Transverse colon (tissue), 4 donors: ENCODE data around the gene BCL11A. TPM values are rescaled to one million over a fixed set of nuclear protein-coding genes. Genes with fewer than 3 reads are reported as not detected.

Experiments used
- DNase-seq: peaks from one replicate; pipeline ENCODE4 v3.0.0-alpha.2; 2019
- H3K27ac ChIP-seq, 4 donors: fragments of 200-600 bp; sonication (generic); 2 replicates each; pipeline ENCODE4 v1.5.1; 2016 to 2018; ENCODE audit warnings: inconsistent platforms in 4 of 4
- H3K27me3 ChIP-seq: fragments of 200-600 bp; sonication (generic); 2 replicates; pipeline ENCODE4 v1.5.1; 2017; ENCODE audit warnings: inconsistent platforms
- H3K36me3 ChIP-seq, 4 donors: fragments of 200-600 bp; sonication (generic); 2 replicates each; pipeline ENCODE4 v1.5.1; 2017 to 2019; ENCODE audit warnings: inconsistent platforms in 4 of 4
- H3K4me1 ChIP-seq, 4 donors: fragments of 200-600 bp; sonication (generic); 2 replicates each; pipeline ENCODE4 v1.5.1; 2017 to 2020; ENCODE audit warnings: inconsistent platforms in 4 of 4
- H3K4me3 ChIP-seq, 4 donors: fragments of 200-600 bp; sonication (generic); 1 replicate in 1 of 4; 2 replicates in 3 of 4; pipeline versions ENCODE4 v1.5.1 to v1.6.1; 2017 to 2019; ENCODE audit warnings: inconsistent platforms in 4 of 4
- H3K9me3 ChIP-seq, 2 donors: fragments of 200-600 bp; sonication (generic); 2 replicates each; pipeline ENCODE4 v1.5.1; 2017 to 2019; ENCODE audit warnings: inconsistent platforms in 2 of 2
- CTCF ChIP-seq, 5 experiments: fragments of 200-600 bp in 3 of 5; fragments of 450-650 bp in 2 of 5; sonication (generic) in 3 of 5; IDR thresholded peaks; 1 replicate in 2 of 5; 2 replicates in 3 of 5; pipeline ENCODE4 v1.5.1; 2016 to 2017; ENCODE audit warnings: antibody characterized with exemption in 5 of 5, inconsistent platforms in 3 of 5, mild to moderate bottlenecking in 2 of 5, moderate library complexity in 1 of 5
- EP300 ChIP-seq: sonication (generic); formaldehyde crosslinking; IDR thresholded peaks from one replicate; pipeline ENCODE4 v1.6.1; 2017; ENCODE audit warnings: antibody characterized with exemption, low read depth
- POLR2A ChIP-seq: fragments of 450-650 bp; IDR thresholded peaks from one replicate; pipeline ENCODE4 v1.6.1; 2016; ENCODE audit warnings: antibody characterized with exemption, mild to moderate bottlenecking, moderate library complexity
- POLR2AphosphoS5 ChIP-seq, 3 donors: sonication (generic); formaldehyde crosslinking; IDR thresholded peaks; one replicate each; pipeline ENCODE4 v1.6.1; 2016; ENCODE audit warnings: antibody characterized with exemption in 3 of 3
- WGBS, 2 donors: methylation state at CpG; one replicate each; pipeline ENCODE4 v1.1.5; 2018; ENCODE audit warnings: low coverage in 1 of 2; 5-methylcytosine and 5-hydroxymethylcytosine counted together
- in situ Hi-C, 4 donors: fragments of 200-750 bp; cut with MboI; loops; one replicate each; pipeline versions ENCODE4 v1.15.0 to v1.15.1; 2017; ENCODE audit warnings: low sequenced_read_pairs in 3 of 4, low pct_ligation_motif_present in 1 of 4, low pct_unique_long_range_greater_than_20kb in 1 of 4
- intact Hi-C: fragments of 100-400 bp; cut with DNase I; formaldehyde crosslinking; loops from one replicate; pipeline ENCODE4 v1.15.1; 2023; ENCODE audit warnings: low total_unique reads
- total RNA-seq, 4 donors: library from RNA; depleted of rRNA; stranded (reverse); fragments of >200 nt; gene quantifications; one replicate each; pipeline ENCODE4 v1.1.0, GENCODE V29; 2016

Gene BCL11A
- total RNA-seq, 4 donors from 2014 or later, result 11.3 to 38.1 (median 19.9) TPM

- Histone ChIP-seq H3K36me3 (no peaks in the 10 kb centered on the region), H3K4me1 (no peaks in the 10 kb centered on the region), H3K27ac (no peak overlapping the region), H3K27me3 (no peaks in the 10 kb centered on the region), H3K9me3 (peaks cover 0 to 6% of the 10 kb centered on the region in 2 donors), H3K4me3 (no peak overlapping the region)
- intact Hi-C loops, result no loop called here
- no peak for TF ChIP-seq EP300
- no peak for TF ChIP-seq CTCF (IDR thresholded peaks at IDR 0.05)
- TF ChIP-seq POLR2A, result no peak
- TF ChIP-seq POLR2AphosphoS5 (IDR thresholded peaks at IDR 0.05), result no peak
- in situ Hi-C loops, result loop anchor here in 3 of 4 donors (25.0 kb wide), 4 partner anchors 1310 to 1835 kb away; no protein-coding TSS in a partner anchor
- WGBS, 2 donors, result 37 to 76% methylated on average over 2 of the region's 2 CpGs
- no peak for DNase-seq
Measured at GRCh38 chr2:60597346-60597745, 43.9 kb upstream of the BCL11A start.

GRCh38 chr2:60596411-60596810 lies 43.0 kb upstream of the BCL11A start:
- DNase-seq, result no peak
- Histone ChIP-seq H3K27ac (no peak overlapping the region), H3K4me1 (no peaks in the 10 kb centered on the region), H3K9me3 (peaks cover 0 to 6% of the 10 kb centered on the region in 2 donors), H3K27me3 (no peaks in the 10 kb centered on the region), H3K36me3 (no peaks in the 10 kb centered on the region), H3K4me3 (no peak overlapping the region)
- intact Hi-C loops (no loop called here), in situ Hi-C loops (loop anchor here in 3 of 4 donors (25.0 kb wide), 4 partner anchors 1309 to 1834 kb away; no protein-coding TSS in a partner anchor)
- WGBS, 2 donors, result 67 to 75% methylated on average over 2 of the region's 2 CpGs
- TF ChIP-seq CTCF (IDR thresholded peaks at IDR 0.05) (no peak), EP300 (no peak), POLR2A (no peak), POLR2AphosphoS5 (IDR thresholded peaks at IDR 0.05) (no peak)

DNA sequence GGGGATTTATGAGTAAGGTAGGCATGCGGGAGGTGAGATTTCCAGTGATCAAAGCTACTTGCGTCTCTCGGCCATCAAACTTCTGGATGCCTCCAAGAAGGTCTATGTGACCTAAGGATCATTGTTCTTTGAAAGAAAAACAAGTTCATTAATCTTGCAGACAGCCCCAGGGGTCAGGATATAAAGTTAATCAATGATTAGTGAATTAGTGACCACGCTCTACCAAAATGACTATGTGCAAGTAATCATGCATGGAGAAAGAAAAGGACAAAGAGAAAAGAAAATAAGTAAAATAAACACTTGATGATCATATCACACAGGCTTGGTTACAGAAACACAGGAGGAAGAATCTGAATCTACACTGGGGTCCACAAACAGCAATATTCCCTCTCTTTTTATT lies 42.5 kb upstream of the BCL11A start:
- Histone ChIP-seq H3K9me3 (peaks cover 0 to 6% of the 10 kb centered on the region in 2 donors), H3K27ac (no peak overlapping the region), H3K4me1 (no peaks in the 10 kb centered on the region), H3K4me3 (no peak overlapping the region), H3K27me3 (no peaks in the 10 kb centered on the region), H3K36me3 (no peaks in the 10 kb centered on the region)
- no peak for TF ChIP-seq POLR2A
- TF ChIP-seq POLR2AphosphoS5 (IDR thresholded peaks at IDR 0.05), result no peak
- no peak for TF ChIP-seq CTCF (IDR thresholded peaks at IDR 0.05)
- no peak for TF ChIP-seq EP300
- in situ Hi-C loops (loop anchor here in 3 of 4 donors (25.0 kb wide), 4 partner anchors 1309 to 1834 kb away; no protein-coding TSS in a partner anchor), intact Hi-C loops (no loop called here)
- DNase-seq, result no peak
- WGBS, 2 donors, result 84 to 90% methylated on average over 1 to 4 of the region's 4 CpGs

DNA sequence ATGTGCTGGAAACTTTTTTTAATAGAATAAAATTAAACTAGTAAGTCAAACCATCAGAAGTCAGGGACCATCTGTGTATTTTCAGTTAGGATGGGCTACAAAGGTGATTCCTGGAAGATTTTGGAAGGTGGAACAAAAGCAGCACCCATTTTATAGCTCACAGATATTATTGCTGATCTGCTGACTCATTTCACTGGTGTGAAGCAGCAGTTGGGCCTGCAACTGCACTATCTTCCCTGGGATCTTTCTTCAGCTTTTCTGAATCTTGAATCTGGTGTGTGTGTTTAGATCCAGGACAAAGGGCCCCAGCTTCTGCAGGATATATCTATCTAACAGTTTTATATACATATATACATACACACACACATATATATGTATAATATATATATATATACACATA lies 35.6 kb upstream of the BCL11A start:
- DNase-seq, result no peak
- Histone ChIP-seq H3K4me1 (no peaks in the 10 kb centered on the region), H3K9me3 (peaks cover 0 to 6% of the 10 kb centered on the region in 2 donors), H3K27me3 (no peaks in the 10 kb centered on the region), H3K36me3 (no peaks in the 10 kb centered on the region), H3K27ac (no peak overlapping the region), H3K4me3 (no peak overlapping the region)
- no peak for TF ChIP-seq CTCF (IDR thresholded peaks at IDR 0.05)
- no peak for TF ChIP-seq POLR2A
- no peak for TF ChIP-seq POLR2AphosphoS5 (IDR thresholded peaks at IDR 0.05)
- TF ChIP-seq EP300, result no peak
- in situ Hi-C loops, result loop anchor here in 3 of 4 donors (25.0 kb wide), 4 partner anchors 1302 to 1827 kb away; no protein-coding TSS in a partner anchor
- intact Hi-C loops, result loop anchor here (10.0 kb wide), 1 partner anchor 1824 kb away; no protein-coding TSS in a partner anchor
